ENCODE data around the gene CCDC192.
"Not testable (repeated sequence)": the region's sequence is repeated elsewhere in the genome, so short reads cannot be mapped to it uniquely, and the experiment has no call there.

Gene CCDC192

DNA sequence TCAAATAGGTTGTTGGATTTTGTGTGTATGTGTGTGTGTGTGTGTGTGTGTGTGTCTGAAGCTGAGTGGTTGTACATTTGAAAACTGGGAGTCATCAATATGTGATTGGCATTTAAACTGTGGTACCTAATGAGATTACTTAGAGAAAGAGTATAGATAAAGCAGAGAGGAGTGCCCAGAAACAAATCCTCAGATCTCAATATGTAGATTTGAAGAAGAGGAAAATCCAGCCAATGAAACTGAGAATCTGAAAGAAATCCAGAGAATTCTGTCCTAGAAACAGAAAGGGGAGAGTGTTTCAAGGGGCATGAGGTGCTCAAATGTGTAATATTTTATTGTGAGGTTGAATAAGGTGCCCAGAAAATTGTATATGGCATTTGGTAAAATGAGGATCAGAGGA lies 66.2 kb downstream of the CCDC192 start:
- no peak for DNase-seq

- DNase-seq: no peak
Observed at GRCh38 chr5:127770272-127770671, 67.1 kb downstream of the CCDC192 start.

GRCh38 chr5:127772531-127772930 lies 69.3 kb downstream of the CCDC192 start:
- DNase-seq: no peak

GRCh38 chr5:127774221-127774620 lies 71.0 kb downstream of the CCDC192 start:
- no peak for DNase-seq

GRCh38 chr5:127776477-127776876 lies 73.3 kb downstream of the CCDC192 start:
- DNase-seq: no peak

GRCh38 chr5:127777957-127778356 lies 74.8 kb downstream of the CCDC192 start:
- no peak for DNase-seq

DNA sequence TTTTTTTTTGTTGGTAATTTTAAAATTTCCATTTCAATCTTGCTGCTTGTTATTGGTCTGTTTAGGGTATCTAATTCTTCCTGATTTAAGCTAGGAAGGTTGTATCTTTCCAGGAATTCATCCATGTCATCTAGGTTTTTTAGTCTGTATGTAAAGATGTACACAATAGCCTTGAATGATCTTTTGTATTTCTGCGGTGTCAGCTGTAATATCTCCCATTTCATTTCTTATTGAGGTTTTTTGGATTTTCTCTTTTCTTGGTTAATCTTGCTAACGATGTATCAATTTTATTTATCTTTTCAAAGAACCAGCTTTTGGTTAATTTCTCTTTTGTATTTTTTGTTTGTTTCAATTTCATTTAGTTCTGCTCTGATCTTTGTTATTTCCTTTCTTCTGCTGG lies 79.3 kb downstream of the CCDC192 start:
- not testable (repeated sequence) for DNase-seq

- DNase-seq: no peak
Observed at GRCh38 chr5:127785098-127785927, 82.1 kb downstream of the CCDC192 start.

- no peak for DNase-seq
Observed at GRCh38 chr5:127791439-127791838, 88.2 kb downstream of the CCDC192 start.

GRCh38 chr5:127791908-127792307 lies 88.7 kb downstream of the CCDC192 start:
- not testable (repeated sequence) for DNase-seq

DNA sequence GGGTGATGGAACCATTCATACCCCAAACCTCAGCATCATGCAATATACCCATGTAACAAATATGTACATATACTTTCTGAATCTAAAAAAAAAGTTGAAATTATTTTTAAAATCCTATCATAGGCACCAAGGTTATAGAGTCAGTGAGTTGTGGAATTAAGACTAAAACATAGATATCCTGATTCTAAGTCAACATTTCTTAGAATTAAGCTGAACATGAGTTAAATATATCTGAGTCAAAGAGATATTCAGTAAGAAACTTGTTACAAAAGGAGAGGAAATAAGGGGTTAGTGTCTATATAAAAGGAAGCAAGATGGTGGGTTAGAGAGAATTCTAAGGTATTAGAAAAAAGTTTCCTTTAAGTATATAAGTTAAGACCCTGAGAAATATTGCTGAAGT lies 89.9 kb downstream of the CCDC192 start:
- DNase-seq: no peak

DNA sequence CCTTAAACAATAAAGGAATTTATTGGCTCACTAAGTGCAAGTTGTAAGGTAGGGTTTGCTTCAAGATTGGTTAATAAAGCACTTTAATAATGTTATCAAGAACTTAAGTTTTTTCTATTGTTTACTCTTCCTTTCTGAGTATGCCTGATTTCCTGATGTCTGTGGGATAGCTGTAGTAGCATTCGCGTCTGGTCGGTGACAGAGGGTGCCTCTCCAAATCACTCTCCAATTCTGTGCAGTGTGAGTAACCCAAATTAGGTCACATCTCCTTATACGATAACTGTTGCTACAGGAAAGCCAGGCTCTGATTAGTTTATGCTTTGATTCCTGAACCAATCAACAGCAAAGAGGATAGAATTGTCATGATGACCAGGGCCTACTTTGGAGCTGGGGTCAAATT lies 90.7 kb downstream of the CCDC192 start:
- DNase-seq: no peak

DNA sequence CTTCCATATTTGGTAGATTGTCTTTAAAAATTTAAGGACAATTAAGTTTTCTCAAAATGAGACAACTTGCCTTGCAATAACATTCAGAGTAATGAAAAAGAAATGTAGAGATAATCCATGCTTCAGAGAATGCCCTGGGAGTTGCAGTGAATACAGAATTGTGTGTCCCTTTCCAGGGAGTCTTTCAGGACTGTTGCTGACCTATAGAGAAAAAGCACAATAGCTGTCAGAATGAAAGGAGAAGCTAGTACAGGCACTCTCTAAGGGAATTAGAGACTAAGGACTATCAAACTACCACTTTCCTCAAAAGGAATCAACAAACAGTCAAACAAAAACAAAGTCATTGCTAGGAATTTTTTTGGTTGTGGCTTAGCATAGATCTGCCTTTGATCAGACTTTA lies 93.0 kb downstream of the CCDC192 start:
- DNase-seq: no peak

DNA sequence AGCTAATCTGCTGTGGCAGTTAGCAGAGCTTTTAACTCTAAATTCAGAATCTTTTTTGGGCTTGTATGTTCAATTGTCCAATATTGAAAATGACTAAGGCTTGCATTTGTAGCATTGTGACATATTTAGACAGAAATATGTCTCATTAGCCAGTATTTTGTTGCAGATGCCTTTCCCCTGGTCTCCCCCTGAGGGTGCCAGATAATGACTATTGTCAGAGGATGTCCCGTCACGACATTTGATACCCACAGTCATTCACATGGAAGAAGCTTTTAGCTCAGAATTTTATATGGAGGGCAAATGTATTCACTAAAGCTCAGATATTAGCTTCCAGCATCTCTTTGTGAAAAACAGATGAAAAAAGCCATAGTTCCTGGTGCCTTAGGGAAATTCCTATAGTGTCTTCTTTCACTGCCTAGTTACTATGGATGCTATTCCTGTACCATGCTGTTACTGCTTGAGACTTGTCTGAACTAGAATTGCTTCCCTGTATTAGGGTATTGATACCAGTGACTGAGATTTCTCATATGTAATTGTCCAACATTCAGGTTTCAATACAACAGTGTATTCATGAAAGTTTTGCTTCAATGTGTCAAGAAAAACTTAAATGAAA lies 96.2 kb downstream of the CCDC192 start:
- DNase-seq: no peak

GRCh38 chr5:127801751-127802476 lies 98.7 kb downstream of the CCDC192 start:
- DNase-seq: no peak

DNA sequence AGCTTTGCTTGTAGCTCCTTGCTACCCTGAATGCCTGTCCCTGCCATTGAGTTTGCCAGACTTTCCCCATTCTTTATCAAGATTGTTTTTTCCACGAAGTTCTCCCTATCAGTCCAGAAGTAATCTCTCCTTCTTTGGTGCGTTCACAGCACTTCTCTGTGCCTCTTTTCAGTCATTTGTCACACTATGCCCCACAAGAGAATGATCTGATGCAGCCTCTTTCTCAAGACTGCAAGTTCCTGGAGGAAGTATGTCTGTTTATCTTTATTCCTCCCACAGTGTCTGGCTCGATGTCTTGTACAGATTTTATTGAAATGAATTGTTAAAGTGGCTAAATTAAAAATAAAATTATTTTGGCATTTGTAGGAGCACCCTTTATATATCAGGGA lies 99.3 kb downstream of the CCDC192 start:
- no peak for DNase-seq

DNA sequence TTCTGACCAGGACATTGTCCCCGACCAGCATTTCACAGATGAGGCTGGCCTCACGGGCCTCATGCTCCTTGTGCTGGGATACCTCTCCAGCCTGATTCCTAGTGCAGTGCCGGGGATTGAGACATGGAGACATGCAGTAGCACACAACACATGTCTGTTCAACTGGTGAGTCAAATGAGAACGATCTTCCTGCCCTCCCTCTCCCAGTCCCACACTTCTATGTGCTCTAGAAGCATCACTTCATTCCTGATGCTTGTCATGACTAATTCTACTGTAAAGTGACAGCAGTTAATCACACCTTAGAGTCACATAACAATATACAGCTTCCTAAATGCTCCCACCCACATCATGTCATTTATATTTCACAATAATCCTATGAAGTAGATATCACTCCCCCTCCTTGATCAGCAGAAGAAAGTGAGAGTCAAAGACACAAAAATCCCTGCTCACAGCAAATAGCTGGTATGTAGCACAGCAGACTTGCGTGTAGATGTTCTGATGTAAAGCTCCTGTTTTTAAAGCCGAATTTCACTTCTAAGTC lies 101.8 kb downstream of the CCDC192 start:
- DNase-seq: no peak

DNA sequence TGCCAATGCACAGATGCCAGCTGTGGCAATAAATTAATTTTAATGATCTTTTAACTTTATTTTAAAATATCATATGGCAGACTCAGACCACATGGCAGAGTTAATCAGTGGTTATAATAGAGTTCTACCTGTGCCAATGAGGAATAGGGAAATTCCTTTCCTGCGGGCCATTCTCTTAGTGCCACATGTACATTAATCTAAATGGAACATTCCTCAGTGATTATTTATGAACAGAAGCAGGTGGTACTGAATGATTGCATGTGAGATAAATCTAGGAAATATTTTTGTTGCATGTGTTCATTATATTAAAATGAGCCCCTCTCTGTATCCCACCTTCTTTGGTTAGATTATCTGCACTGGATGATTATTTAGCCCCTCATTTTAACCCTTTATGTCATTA lies 102.3 kb downstream of the CCDC192 start:
- no peak for DNase-seq

GRCh38 chr5:127806776-127807175 lies 103.6 kb downstream of the CCDC192 start:
- no peak for DNase-seq

DNA sequence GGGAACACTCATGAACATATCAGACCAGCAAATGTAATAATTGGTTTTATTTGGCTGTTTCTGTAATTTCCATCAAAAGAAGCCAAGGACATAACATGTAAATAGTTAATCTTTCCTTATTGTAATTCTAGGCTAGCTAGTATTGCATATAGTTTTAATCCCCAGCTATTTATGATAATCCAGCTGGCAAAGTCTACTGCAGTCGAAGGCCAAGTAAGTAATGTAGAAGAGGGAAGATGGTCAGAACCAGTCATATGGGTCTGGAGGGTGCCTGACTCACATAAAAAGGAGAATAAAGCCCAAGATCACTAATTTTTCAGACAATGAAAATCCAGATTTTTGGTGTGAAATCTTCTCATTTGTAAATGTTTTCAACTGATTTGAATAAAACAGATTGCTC lies 106.3 kb downstream of the CCDC192 start:
- no peak for DNase-seq

GRCh38 chr5:127810017-127810416 lies 106.8 kb downstream of the CCDC192 start:
- no peak for DNase-seq

- no peak for DNase-seq
Observed at GRCh38 chr5:127810707-127811490, 107.7 kb downstream of the CCDC192 start.

- DNase-seq: no peak
Observed at GRCh38 chr5:127812570-127812969, 109.4 kb downstream of the CCDC192 start.
